OCI-LY7 (cell line): Measurements from ENCODE around the gene CRIM1. TPM values are rescaled to one million over a fixed set of nuclear protein-coding genes. Genes with fewer than 3 reads are reported as not detected.

ENCODE experiments used
- BruUV-seq: library from RNA; stranded (reverse); fragments of 400-500 nt; replicated peaks from 2 replicates; lab custom pipeline; 2021; lab: Mats Ljungman, UMichigan
- CTCF ChIA-PET: fragments of 300-600 bp; sonication (Branson Sonifier 250); formaldehyde crosslinking; loops from one replicate; lab custom pipeline; 2022; ENCODE audit warnings: antibody characterized with exemption; ENCODE audit not compliant: unreplicated experiment; lab: Charles Lee
- POLR2A ChIA-PET: fragments of 300-600 bp; sonication (Branson Sonifier 250); formaldehyde crosslinking; loops from one replicate; lab custom pipeline; 2022; ENCODE audit warnings: antibody characterized with exemption; lab: Charles Lee
- DNase-seq: peaks from one replicate; pipeline ENCODE4 v3.0.0-alpha.2; 2015; ENCODE audit warnings: low spot score
- H2AFZ ChIP-seq: fragments of 200-600 bp; sonication (generic), shearing (Covaris generic); 2 replicates; pipeline ENCODE4 v1.6.1; 2014; ENCODE audit warnings: mild to moderate bottlenecking, antibody characterized with exemption, low read length, moderate library complexity
- H3K27ac ChIP-seq: fragments of 200-600 bp; sonication (generic); 2 replicates; pipeline ENCODE4 v1.5.1; 2014; ENCODE audit warnings: mixed run types, low read depth, mild to moderate bottlenecking, moderate library complexity, low read length, inconsistent platforms; ENCODE audit not compliant: poor library complexity, severe bottlenecking
- H3K36me3 ChIP-seq: fragments of 200-600 bp; sonication (generic); 2 replicates; pipeline ENCODE4 v1.6.1; 2014; ENCODE audit warnings: mild to moderate bottlenecking, antibody characterized with exemption, low read length, moderate library complexity, mixed read lengths; ENCODE audit not compliant: insufficient read depth
- H3K4me1 ChIP-seq: fragments of 200-600 bp; sonication (generic); 2 replicates; pipeline ENCODE4 v1.5.1; 2014; ENCODE audit warnings: mild to moderate bottlenecking, low read length; ENCODE audit not compliant: insufficient read depth, poor library complexity, severe bottlenecking
- H3K4me2 ChIP-seq: fragments of 200-600 bp; sonication (generic); 2 replicates; pipeline ENCODE4 v1.6.1; 2014; ENCODE audit warnings: mild to moderate bottlenecking, low read length
- H3K4me3 ChIP-seq: fragments of 200-600 bp; sonication (generic); 2 replicates; pipeline ENCODE4 v1.5.1; 2014; ENCODE audit warnings: mild to moderate bottlenecking, low read depth, low read length; ENCODE audit not compliant: poor library complexity, severe bottlenecking
- H3K79me2 ChIP-seq: fragments of 200-600 bp; sonication (generic); 2 replicates; pipeline ENCODE4 v1.6.1; 2016; ENCODE audit warnings: low read depth, mild to moderate bottlenecking, low read length, moderate library complexity, mixed read lengths; ENCODE audit not compliant: insufficient read depth
- H3K9me2 ChIP-seq: fragments of 200-600 bp; sonication (generic); 2 replicates; pipeline ENCODE4 v1.6.1; 2016; ENCODE audit warnings: mild to moderate bottlenecking, low read length, mixed read lengths; ENCODE audit not compliant: insufficient read depth
- H3K9me3 ChIP-seq: fragments of 200-600 bp; sonication (generic); 2 replicates; pipeline ENCODE4 v1.6.1; 2014; ENCODE audit warnings: mild to moderate bottlenecking, mixed run types, low read length, mixed read lengths
- H4K20me1 ChIP-seq: fragments of 200-600 bp; sonication (generic); 2 replicates; pipeline ENCODE4 v1.6.1; 2014; ENCODE audit warnings: mild to moderate bottlenecking, antibody characterized with exemption, low read length, moderate library complexity, mixed read lengths; ENCODE audit not compliant: insufficient read depth
- CTCF ChIP-seq: fragments of 200-600 bp; sonication (generic); conservative IDR thresholded peaks from 2 replicates; pipeline ENCODE4 v1.5.1; 2014; ENCODE audit warnings: mild to moderate bottlenecking, antibody characterized with exemption, low read length, moderate library complexity, mixed read lengths
- EZH2phosphoT487 ChIP-seq: fragments of 200-600 bp; sonication (generic); IDR thresholded peaks from 2 replicates; pipeline ENCODE4 v1.6.1; 2018; ENCODE audit warnings: low read depth, borderline replicate concordance, mild to moderate bottlenecking, mixed run types, antibody characterized with exemption, low read length, moderate library complexity, mixed read lengths
- intact Hi-C: fragments of 100-400 bp; cut with micrococcal nuclease; formaldehyde crosslinking; loops from one replicate; pipeline ENCODE4 v1.10.0; 2022; ENCODE audit not compliant: unreplicated experiment
- total RNA-seq, 2 experiments: library from RNA; depleted of rRNA in 1 of 2; stranded (reverse); fragments of >200 nt in 1 of 2; shearing (Covaris generic) in 1 of 2; gene quantifications; 2 replicates each; pipeline ENCODE4 v1.2.3, GENCODE V29; 2014 to 2022

CRIM1 gene
- total RNA-seq, 2 experiments from 2014 or later, result 37.0 to 47.4 TPM

DNA sequence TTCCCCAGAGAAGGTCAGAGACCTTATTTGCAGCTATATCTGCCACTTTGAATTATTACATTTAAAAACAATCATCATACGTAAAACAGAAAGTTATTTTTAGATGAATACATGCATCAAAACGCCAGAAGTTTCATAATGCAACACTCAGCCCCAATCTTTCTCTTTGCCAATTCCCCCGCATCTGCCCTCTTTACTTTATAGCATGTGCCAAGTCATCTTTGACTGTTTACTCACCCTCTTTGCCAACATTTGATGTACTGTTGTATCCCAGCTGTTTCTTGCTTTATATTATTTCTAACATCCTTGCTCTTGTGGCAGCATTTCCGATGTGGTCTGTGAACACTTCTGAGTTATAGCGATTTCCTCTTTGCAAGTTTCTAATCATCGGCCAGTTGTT lies 86.2 kb downstream of the CRIM1 start:
- Histone ChIP-seq H3K36me3 (peaks cover 31% of the 10 kb centered on the region), H3K79me2 (no peaks in the 10 kb centered on the region), H4K20me1 (no peaks in the 10 kb centered on the region), H3K4me2 (no peak overlapping the region), H3K27ac (no peak overlapping the region), H2AFZ (no peak overlapping the region), H3K4me1 (peaks cover 7% of the 10 kb centered on the region), H3K4me3 (no peak overlapping the region), H3K9me2 (no peaks in the 10 kb centered on the region), H3K9me3 (no peaks in the 10 kb centered on the region)
- ChIA-PET CTCF (no interaction called here), POLR2A (interaction anchor here (1.0 kb wide), 1 partner anchor 13 kb away, joined by 4 read pairs; no protein-coding TSS in a partner anchor)
- no peak for TF ChIP-seq CTCF
- TF ChIP-seq EZH2phosphoT487, result no peak
- intact Hi-C loops, result no loop called here
- BruUV-seq, result no TSS peak
- no peak for DNase-seq

DNA sequence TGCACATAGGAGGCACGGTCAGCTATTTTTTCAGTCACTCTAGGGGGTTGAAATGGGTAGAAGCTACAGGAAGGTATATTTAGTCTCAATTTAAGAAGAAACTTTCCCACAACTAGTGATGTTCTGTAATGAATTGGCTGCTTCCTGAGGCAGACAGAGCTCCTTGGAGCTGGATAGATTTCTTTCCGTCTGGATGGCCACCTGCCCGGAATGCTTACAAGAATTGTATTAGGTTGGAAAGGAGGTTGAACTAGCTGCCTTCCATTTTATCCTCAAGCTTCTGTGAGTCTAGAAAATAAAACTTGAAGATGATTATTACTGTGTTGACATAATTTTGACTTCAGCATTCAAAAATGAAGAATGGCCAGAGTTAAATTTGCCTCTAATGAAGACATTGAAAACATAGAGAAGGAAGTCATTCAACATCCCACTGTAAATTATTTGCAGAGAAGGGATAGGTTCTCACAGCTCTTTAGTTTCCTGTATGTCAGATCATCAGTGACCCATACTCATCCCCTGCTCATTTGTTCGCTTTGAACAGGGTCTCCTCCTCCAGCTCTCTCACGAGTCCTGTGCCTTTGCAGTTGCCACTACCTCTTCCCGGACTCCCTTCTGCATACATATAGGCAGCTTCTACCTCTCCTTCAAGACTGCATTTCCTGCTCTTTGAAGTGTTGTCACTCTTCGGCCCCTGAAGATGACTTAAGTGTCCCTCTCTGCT lies 88.8 kb downstream of the CRIM1 start:
- H2AFZ ChIP-seq, result no peak overlapping the region
- intact Hi-C loops, result no loop called here
- no peak for TF ChIP-seq EZH2phosphoT487
- no peak for TF ChIP-seq CTCF
- ChIA-PET POLR2A (interaction anchor here (0.6 kb wide), 1 partner anchor 280 kb away, joined by 3 read pairs; no protein-coding TSS in a partner anchor), CTCF (no interaction called here)
- H3K36me3 ChIP-seq, result peaks cover 43% of the 10 kb centered on the region
- H4K20me1 ChIP-seq, result no peaks in the 10 kb centered on the region
- H3K4me2 ChIP-seq, result no peak overlapping the region
- no peaks in the 10 kb centered on the region for H3K9me3 ChIP-seq
- no TSS peak for BruUV-seq
- no peaks in the 10 kb centered on the region for H3K79me2 ChIP-seq
- DNase-seq, result no peak
- peaks cover 2% of the 10 kb centered on the region for H3K4me1 ChIP-seq
- no peaks in the 10 kb centered on the region for H3K9me2 ChIP-seq
- no peak overlapping the region for H3K27ac ChIP-seq
- no peak overlapping the region for H3K4me3 ChIP-seq

DNA sequence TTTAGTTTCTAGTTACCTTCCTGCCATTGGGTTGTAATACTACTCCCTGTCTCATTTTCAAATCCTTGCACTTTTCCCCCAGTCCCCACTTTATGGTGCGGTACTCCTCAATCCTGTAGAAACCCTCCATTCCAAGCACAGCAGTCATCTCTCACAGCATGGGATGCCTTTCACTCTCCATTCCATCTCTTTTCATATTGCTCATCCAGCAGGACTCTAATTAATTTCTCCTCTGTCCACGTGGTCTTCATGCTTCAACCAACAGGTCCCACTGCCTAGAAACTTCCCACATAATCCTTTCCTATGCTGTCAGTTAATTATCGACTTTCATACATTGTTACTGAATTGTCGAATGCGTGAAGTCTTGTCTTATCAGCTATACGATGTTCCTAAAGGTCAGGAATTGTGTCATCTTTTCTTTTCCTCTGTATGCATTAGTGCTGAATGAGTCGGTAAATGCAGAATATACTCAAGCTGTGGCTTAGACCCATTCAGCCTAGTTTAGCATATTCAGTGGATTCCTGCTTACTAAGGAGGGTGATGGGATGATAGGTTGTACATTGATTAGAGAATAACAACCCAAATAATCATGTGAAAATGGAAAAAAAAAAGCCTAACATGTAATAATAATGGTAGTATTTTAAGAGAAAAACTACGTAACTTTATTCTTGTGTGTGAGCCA lies 89.7 kb downstream of the CRIM1 start:
- no peak for TF ChIP-seq CTCF
- no peak for TF ChIP-seq EZH2phosphoT487
- ChIA-PET POLR2A (interaction anchor here (1.0 kb wide), 1 partner anchor 24 kb away, joined by 3 read pairs; no protein-coding TSS in a partner anchor), CTCF (no interaction called here)
- Histone ChIP-seq H3K4me3 (no peak overlapping the region), H2AFZ (no peak overlapping the region), H4K20me1 (no peaks in the 10 kb centered on the region), H3K36me3 (peaks cover 43% of the 10 kb centered on the region), H3K27ac (no peak overlapping the region), H3K9me3 (no peaks in the 10 kb centered on the region), H3K79me2 (no peaks in the 10 kb centered on the region), H3K4me2 (no peak overlapping the region), H3K4me1 (no peaks in the 10 kb centered on the region), H3K9me2 (no peaks in the 10 kb centered on the region)
- intact Hi-C loops, result no loop called here
- no peak for DNase-seq
- no TSS peak for BruUV-seq
